Smooth muscle cell of the brain vasculature (primary cell): ENCODE measurements around the gene ZMYND11.
"Not testable (repeated sequence)": the region's sequence is repeated elsewhere in the genome, so short reads cannot be mapped to it uniquely, and the experiment has no call there.

Experiments used
- DNase-seq: peaks from one replicate; pipeline ENCODE4 v3.0.0-alpha.2; 2012; ENCODE audit warnings: low read depth, low spot score

Gene ZMYND11

GRCh38 chr10:132946-133898 lies 2.0 kb upstream of the ZMYND11 start:
- DNase-seq, result no peak

DNA sequence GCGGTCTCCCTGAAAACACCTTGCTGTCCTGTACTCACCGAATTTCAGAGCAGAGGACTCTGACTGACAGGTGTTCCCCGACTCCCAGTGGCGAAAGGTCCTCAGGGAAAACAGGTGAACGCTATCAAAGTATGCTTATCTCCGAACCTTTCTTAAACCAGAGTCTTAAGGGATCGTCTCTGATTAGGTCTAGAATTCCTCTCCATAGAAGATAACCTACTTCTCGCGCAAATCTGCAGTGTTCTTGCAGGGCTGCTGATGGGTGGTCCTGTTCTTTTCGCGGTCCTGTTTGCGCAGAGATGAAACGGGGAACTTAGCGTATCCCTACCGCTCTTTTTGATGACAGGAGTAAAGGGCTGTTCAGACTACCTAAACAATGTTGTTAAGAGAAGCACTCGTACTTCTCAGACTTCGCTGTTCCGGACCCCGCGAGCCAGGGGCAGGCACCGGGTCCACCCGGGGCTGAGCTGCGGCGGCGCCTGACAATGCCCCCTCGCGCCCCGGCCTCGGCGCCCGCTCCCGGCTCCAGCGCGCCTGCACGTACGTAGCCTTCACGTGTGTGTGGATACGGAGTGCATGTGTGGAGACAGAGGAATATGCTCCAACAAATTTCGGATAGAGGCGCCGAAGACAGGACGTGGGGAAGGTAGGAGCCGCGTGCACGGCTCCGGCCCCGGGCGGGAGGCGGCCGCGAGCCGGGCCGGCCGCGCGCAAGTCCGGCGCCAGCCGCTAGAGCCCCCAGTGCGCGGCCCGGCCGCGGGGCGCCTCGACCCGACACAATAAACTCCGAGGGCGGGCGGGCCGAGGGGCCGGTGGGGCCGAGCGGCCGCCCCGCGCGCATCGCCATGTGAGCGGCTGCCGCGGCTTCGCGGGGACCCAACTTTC lies 766 bp upstream of the ZMYND11 start:
- no peak for DNase-seq

DNA sequence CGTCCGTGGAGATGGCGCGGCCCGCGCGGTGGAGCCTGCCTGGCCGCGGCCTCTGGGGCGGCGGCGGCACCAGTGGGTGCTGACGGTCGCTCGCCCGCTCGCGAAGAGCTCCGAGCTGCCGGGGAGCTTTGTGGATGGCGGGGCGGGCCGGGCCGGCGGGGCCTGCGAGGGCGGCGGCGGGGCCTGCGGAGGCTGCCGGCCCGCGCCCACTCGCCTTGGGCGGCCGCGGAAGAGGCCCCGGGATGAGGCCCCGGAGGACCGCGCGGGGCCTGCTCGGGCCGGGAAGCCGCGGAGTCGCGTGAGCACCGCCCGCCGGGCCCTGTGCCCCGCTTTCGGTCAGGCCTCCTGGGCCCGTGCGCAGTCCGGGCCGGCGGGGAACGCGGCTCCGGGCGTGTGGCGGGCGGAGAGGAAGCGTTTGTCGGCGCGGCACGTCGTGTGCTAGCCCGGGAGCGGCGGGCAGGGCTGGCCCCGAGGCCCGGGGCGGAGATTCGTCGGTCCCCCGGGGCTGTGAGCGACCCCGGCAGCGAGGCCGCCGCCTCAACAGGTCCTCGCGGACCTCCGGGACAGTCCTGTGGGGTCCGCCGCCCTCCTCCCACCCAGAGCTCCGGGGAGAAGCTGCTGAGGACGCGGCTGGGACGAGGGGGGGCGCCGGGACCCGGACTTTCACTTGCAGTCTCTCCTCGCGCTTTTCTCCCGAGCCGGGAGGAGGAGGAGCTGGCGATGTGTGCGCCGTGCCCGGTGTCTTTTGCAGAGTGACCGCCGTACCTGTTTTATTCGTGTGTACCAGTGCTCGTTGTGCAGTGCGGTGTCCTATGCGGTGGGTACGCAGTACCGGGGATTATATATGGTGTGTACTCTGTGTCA lies 578 bp downstream of the ZMYND11 start:
- no peak for DNase-seq

DNA sequence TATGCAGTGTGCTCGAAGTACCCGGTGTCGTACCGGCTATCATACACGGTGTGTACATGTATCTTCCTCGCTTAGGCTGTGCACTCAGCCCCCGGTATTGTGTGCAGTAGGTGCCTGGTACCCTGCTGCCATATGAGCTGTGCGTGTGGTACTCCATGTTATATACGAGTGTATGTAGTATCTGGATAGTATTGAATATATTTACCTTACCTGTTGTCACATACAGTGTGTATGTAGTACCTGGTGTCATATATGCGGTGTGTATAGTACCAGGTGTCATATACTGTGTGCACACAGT lies 1.2 kb downstream of the ZMYND11 start:
- no peak for DNase-seq

GRCh38 chr10:137031-137430 lies 1.8 kb downstream of the ZMYND11 start:
- DNase-seq, result no peak

GRCh38 chr10:137606-138005 lies 2.4 kb downstream of the ZMYND11 start:
- DNase-seq, result no peak

GRCh38 chr10:142371-142770 lies 7.1 kb downstream of the ZMYND11 start:
- no peak for DNase-seq

GRCh38 chr10:152915-153314 lies 17.7 kb downstream of the ZMYND11 start:
- DNase-seq, result no peak

- no peak for DNase-seq
Measured at GRCh38 chr10:154348-154747, 19.1 kb downstream of the ZMYND11 start.

DNA sequence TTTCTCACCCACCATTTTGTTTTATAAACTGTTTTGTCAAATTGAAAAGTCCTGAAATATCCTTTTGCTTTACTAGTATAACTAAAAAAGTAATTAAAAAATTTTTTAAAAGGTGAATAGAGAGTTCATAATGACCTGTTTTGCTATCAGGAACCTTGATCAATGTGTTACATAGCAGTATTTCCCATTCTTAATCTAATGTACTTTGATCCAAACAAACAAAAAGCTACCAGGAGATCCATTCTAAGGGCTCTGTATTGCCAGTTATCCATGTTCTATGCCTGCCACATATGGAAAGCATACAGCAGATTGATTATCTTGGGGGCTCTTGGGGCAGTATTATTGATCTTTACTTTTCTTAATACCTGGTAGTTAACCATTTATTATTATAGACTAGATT lies 32.1 kb downstream of the ZMYND11 start:
- DNase-seq, result no peak

DNA sequence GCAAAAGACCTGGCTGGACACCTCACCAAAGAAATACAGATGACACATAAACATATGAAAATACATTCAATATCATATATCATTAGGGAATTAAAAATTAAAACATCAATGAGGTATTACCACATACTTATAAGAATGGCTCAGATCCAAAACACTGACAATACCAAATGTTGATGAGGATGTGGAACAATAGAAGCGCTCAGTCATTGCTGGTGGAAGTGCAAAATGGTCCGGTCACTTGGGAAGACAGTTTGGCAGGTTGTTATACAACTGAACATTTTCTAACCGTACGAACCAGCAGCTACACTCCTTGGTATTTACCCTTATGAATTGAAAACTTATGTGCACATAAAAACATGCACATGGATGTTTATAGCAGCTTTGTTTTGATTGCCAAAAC lies 38.5 kb downstream of the ZMYND11 start:
- DNase-seq, result no peak

DNA sequence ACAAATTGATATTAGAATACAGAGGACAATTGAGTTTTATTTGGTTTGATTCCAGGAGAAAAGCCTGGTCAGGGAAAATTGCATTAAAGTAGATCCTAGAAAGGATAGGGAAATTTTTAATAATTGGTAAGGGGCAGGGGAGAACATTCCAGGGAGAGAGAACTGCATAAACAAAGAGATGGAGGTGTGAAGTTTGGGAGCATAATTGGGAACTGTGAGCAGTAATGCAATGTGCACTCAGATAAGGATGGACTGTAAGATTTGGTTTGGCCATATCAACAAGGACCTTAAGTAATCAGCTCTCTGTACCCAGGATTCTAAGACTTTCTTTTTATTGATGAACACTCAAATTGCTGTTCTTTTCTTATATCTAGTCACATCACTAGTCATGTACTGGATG lies 41.4 kb downstream of the ZMYND11 start:
- no peak for DNase-seq

GRCh38 chr10:178208-178607 lies 43.0 kb downstream of the ZMYND11 start:
- peak; percentile 28 for DNase-seq

DNA sequence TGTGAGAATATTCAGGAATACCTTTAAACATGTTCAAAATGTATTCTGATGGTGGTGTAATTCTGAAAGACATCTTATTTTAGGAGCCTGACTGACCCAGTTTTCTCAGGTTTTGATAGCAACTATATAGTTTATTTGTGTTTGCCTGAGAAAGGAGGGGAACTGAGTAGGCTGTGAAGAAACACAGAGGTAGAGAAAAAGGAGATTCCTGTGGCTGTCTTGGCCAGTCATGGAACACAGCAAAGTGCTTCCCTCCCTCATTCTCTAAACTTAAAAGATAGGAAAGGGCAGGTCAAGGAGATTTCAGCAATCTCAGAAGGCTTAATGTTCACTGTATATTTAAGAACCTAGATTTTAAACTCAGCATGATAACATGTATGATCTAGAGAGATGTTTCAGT lies 43.5 kb downstream of the ZMYND11 start:
- no peak for DNase-seq

DNA sequence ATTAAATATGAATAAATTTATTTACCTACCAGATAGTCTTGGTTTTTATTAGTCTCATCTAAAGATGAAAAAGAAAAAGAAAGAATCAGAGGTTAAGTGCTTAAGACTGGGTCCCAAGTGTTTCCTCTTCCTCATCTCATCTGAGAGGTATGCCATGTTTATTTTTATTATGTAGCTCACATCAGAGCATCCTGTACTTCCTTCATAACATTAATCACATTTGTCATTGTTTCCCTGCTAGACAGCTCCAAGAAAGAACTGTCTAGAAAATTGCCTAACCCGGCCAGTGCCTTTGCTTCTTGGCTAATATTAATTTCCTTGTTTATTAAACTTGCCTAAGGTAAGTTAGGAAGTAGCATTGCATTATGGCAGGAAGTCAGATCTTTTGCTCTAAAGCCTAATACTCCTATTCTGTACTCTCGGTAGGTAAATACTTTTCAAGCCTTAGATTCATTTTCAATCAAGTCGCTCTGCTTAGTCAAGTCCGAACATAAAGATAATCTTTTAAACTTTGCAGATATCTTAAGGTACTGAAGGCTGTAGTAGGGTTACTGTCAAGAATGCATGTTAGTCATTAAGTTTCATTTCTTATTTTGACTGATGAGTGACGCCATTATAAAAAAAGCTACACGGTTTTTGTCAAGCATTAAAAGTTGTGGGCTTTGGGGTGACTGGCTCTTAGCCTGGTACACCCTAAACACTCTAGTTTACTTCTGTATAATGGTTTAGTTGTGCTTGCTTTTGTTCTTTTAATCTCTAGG lies 47.4 kb downstream of the ZMYND11 start:
- no peak for DNase-seq

DNA sequence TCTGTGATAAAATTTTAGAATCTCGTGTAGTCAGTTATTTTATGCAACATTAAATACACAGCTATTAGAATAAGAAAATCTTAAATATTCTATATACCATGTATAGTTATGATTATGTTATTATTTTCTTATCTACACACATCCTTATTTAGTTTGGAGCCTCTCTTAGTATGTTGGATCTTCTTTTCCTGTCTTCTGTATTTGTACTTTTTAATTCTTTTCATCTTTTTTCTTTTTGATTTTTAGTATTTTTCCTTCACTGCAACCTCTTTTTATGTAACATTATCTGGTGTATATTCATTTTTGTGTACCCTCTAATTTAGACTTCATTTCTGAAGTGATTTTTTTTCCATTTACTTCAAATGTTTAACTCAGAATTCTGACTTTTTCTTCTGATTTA lies 48.9 kb downstream of the ZMYND11 start:
- DNase-seq, result no peak

GRCh38 chr10:184911-185310 lies 49.7 kb downstream of the ZMYND11 start:
- DNase-seq, result no peak

GRCh38 chr10:185571-185970 lies 50.3 kb downstream of the ZMYND11 start:
- DNase-seq, result not testable (repeated sequence)

- no peak for DNase-seq
Measured at GRCh38 chr10:186911-187310, 51.7 kb downstream of the ZMYND11 start.

DNA sequence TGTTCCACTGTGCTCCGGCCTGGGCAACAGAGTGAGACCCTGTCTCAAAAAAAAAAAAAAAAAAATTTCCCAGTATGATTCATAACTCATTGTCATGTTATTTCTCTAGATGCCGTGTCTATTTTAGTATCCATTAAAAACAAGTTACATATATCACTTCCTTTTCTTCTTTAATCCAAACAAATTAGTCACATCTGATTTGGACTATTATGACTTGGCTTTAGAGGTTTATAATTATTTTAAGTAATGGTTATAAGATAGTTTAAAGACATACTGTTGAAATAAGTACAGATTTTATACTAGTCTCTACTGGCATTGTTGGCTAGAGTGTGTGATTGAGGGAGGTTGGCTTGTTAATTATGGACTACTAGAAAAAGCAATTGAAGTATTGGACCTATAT lies 53.3 kb downstream of the ZMYND11 start:
- DNase-seq, result no peak

- no peak for DNase-seq
Measured at GRCh38 chr10:190216-190615, 55.0 kb downstream of the ZMYND11 start.
